Cerebellar nuclear complex (tissue), 1 donor: ENCODE results near the gene TENM3.

Experiments
- DNase-seq, 2 experiments: peaks; one replicate each; lab custom pipeline; 2025; lab: John Stamatoyannopoulos, UW

Gene TENM3

GRCh38 chr4:182254026-182254780 is 11.0 kb downstream of the TENM3 start:
- DNase-seq = no peak

DNA sequence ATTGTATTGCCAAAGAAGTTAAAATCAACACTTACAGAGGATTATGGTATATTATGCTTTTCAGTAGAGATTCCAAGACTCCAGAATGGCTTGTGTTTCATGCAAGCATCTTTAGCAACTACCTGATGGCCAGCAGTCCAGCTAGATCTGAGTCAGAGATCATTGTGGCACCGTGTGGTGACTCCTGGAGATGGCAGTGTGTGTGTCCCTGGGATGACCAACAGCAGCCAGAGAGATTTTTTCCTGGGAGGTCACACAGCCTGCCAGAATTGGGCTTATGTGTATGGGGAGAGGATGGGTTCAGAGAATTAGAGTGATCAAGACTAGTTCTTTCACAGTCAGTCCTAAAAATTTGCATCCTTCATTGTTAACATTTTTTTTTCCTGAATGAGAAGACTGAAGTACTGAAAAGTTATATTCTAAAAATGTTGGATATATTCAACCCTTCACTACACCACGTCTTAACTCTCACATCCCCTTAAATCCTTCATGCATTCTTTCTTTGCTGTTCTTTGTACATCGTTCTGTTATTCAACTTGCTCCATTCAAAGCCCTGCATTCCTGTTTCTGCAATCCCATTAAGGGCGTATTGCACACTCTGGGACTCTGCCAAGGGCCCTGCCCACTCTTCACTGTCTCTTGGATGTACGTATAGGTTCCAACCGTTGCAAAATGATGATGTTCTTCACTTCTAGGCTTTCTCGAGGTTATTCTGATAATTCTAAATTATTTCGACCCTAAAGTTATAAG is 12.4 kb downstream of the TENM3 start:
- DNase-seq = no peak

DNA sequence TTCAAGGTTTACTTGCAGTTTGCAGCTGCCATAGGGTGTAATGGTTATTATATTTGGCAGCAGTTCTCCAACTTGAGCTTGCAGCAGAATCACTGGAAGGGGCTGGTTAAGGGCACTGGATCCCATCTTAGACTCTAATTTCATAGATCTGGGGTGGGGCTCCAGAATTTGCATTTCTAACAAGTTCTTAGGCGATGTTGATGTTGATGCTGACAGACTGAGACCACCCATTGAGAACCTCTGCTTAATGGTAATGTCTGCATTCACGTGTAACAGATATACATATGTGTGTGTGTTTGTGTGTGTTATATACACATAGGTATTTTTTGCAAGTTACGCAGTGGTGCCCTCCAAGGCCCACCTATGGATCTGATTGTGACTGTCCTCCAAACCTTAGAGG is 13.8 kb downstream of the TENM3 start:
- DNase-seq = no peak

DNA sequence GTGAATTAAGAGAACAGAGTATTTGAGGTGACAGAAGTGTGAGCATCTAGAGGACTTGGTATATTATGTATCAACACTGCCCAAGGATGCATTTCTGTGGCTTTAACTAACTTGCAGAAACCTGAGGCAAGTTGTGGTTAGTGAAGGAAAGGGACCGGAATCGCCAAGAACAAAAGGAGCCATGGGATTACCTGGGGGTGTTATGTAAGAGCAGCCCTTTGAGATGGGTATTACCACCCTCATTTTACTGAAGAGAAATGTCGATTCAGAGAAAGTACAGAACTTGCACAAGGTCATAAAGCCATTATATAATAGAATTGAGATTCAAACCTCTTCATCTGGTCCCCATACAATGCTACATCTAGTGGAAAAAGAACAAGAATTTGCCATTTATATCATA is 14.3 kb downstream of the TENM3 start:
- DNase-seq = no peak

GRCh38 chr4:182258441-182259000 is 15.3 kb downstream of the TENM3 start:
- DNase-seq = no peak

GRCh38 chr4:182261651-182262223 is 18.5 kb downstream of the TENM3 start:
- DNase-seq = no peak

DNA sequence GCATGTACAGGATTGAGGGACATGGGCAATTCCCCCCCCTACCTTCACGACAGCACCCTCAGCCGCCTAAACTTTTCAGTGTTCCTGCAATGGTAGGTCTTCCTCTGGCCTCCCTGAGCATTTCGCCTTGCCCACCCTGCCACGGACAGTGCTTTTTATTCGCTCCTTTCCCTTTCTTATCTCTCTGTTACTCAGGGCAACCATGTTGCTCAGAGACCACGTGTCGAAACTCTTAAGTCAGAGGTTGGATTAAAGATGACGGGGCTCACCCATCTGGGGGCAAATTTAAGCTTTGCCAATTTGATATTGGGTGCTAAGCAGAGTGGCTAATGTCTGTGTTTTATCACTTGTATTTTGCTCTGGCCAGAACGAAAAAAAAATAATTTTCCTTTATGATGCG is 20.4 kb downstream of the TENM3 start:
- no peak for DNase-seq

GRCh38 chr4:182264139-182264752 is 21.0 kb downstream of the TENM3 start:
- DNase-seq = no peak

- no peak for DNase-seq
Measured at GRCh38 chr4:182265881-182266280, 22.7 kb downstream of the TENM3 start.

DNA sequence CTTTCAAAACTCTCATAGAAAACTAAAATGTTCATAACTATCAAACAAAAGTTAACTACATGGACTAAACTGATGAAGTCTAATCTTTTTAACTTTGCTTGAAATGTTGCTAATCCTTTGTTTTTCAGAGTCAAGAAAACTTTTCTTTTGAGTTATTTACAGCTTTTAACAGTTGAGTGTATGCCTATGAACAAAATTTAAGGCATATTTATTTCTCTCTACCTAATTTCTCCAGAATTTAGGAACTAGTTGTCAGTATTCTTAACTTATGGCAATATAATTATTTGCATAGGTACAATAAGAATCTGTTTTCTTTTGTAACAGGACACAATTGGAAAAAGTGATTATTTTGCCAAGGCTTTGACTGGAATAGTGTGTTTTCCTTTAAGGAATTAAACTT is 23.8 kb downstream of the TENM3 start:
- DNase-seq = no peak

GRCh38 chr4:182268966-182269365 is 25.8 kb downstream of the TENM3 start:
- DNase-seq = no peak

GRCh38 chr4:182271731-182272130 is 28.5 kb downstream of the TENM3 start:
- DNase-seq = no peak

DNA sequence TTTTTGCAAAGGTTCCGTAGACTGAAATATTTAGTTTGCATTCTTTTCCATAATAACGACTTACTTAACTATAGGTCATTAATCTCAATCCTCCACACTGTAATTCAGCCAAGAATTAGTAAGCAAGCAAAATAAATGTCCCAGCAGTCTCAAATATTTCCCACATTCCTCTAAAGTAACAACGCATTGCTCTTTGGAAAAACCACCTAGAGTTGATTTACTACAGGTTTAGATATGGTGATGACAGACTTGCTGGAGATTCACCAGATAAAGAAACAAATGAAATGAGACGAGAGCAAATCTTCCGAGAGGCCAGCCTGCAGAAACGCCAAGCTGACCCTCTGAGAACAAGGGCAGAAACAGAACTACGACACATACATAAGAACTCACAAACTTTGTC is 28.9 kb downstream of the TENM3 start:
- no peak for DNase-seq

DNA sequence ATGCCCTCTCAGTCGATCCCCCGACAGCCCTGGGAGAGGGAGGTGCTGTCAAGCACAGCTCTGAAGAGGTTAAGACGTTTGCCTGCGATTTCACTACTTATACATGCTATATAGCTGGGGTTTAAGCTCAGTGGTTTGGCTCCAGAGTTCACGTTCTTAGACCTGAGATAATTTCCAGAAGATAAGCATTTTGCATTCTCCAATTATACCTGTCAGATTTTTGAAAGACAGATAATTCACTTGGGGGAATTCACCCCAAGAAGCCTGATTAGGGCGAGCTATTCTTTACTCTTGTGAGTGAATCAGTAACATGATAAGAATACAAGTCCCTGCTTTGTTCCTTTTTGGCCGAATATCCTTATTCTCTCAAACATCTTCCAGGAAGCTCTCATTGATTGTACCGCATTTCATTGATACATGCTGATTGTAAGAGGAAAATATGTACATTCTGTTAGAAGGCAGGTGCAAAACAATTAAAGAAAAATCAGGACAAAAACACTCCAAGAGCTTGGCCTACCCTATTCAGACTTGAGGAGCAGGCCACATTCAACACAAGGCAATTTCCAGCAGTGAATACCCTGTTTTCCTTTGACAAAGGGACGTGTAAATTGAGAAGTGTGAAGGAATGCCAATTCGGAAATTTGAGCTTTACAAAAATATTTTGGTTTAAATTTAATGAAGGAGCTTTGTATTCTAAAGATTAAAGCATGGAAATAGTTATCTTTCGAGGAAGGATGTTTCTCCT is 30.2 kb downstream of the TENM3 start:
- DNase-seq = no peak

DNA sequence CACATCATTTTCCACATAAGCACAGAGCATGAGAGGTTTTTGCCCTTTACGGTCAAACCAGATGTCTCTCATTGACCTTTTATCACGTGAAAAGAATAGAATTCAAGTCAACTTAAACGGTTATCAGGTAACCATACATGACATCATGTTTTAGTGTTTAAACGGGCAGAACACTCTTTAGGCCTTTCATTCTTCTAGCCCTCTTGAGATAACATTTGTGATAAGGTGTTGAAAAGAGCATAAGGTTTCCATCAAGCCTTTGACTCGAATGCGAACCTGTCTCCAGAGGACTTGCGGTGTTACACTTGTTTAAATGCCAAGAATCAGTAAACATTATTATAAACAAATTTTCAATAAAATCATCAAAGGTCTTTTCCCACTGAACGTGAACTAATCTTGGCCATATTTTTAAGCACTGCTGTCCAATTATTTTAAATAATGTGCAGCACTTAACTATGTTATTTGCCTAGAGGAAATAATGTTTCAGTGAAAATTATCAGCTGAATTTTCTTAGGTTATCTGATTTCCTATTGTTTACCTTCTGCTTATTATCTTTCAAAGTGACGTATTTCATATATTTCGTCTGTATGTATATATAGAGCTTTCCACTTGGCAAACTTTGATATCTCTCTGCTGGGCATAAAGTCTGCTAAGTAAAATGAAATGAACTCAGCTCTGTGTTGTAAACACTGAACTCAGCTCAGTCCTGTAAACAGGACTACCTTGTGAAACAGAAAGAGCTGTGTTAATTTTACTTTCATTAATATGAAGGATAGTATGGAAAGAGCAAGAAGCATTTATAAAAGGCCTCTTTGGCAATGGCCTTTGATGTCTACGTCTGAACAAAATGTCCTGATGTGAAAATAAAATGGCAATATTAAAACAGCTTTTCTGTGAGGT is 33.3 kb downstream of the TENM3 start:
- DNase-seq = no peak

- DNase-seq = no peak
Measured at GRCh38 chr4:182277377-182277776, 34.2 kb downstream of the TENM3 start.

DNA sequence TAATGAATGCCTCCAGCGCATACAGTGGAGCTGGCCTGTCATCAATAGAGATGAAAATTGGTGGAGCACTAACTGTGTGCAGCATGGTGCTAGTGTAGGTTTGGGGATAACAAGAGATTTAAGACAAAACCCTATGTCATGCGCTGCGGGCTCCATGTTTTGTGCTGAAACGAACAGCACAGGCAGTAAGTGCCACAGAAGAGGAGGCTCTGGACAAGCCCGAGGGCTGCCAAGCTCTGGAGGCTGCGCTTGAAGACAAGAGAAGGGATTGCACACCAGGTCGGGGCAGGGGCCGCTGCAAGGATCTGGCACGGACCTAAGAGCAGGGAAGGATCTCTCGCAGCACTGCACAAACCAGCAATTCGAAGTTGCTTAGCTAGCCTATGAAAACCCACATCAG is 35.5 kb downstream of the TENM3 start:
- DNase-seq = no peak

GRCh38 chr4:182280436-182281111 is 37.4 kb downstream of the TENM3 start:
- DNase-seq = no peak

DNA sequence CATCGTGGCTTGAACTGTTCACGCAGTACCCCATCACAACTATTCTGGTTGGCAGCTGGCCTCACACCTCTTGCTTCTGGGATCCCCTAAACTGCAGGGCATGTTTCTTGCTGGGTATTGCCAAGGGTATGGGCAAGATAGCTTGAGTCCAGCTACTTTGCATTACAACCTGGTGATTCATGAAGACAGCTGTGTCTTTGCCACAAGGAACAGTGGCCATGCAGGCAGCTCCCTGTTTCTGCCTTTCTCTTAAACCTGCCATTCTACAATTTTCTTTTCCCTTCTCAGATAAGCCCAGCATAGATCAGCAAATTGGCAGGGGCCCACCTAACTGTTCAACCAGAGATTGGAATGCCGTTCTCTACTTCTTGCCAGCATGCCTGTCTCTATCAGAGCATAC is 42.8 kb downstream of the TENM3 start:
- DNase-seq = no peak

DNA sequence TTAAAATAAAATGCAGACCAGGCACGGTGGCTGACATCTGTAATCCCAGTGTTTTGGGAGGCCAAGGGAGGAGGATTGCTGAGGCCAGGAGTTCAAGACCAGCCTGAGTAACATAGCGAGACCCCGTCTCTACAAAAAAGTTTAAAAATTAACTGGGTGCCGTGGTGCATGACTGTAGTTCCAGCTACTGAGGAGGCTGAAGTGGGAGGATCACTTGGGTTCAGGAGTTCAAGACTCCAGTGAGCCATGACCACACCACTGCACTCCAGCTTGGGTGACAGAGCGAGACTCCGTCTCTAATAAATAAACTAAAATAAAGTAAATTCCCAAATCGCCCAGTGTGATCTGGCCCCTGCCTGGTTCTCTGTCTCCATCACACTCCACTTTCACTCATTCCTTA is 43.7 kb downstream of the TENM3 start:
- no peak for DNase-seq
